GM19324 (cell line): ENCODE data around the gene RTN4RL2.

Experiments
- ATAC-seq: cut with Tn5 transposase; IDR thresholded peaks from one replicate; pipeline ENCODE4 v1.9.1; 2021; ENCODE audit warnings: mild to moderate bottlenecking, moderate library complexity; ENCODE audit not compliant: unreplicated experiment, low FRiP score

Gene RTN4RL2

DNA sequence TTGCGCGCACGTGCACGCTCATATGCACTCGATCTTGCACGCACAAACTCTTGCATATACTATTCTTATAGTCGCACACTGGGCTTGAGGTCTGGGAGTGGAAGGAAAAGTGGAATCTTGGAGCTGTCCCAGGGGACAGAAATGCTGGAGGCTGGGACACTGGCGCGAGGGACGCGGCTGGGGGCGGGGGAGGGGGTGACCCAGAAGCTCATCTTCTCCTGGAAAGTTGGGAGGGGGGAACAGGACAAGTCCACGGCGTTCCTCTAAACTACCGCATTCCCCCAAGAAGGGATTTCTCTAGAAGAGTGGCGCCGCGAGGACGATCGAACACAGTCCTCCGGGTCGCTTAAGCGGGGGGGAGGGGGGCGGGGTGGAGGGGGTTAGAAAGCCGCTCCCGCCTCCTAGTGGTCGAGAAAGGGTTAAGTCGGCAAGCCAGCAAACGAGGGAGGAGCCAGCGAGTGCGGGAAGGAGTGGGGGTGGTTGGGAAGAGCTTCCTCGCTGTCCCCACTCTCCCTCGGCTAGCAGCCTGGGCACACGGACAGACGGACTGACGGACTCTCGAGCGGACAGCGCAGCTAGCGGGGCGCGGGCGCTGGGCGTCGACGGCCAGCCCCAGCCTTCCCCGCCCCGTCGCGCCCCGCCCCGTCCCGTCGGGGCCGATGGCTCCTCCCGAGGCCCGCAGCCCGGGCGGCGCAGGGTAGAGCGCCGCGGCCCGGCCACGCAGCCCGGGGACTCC, at the start of gene RTN4RL2:
RTN4RL2 (plus strand) TSS at position 507 of the 736 bp plus-strand sequence. CDS start 338 bp downstream, outside the sequence.
- ATAC-seq = no peak

DNA sequence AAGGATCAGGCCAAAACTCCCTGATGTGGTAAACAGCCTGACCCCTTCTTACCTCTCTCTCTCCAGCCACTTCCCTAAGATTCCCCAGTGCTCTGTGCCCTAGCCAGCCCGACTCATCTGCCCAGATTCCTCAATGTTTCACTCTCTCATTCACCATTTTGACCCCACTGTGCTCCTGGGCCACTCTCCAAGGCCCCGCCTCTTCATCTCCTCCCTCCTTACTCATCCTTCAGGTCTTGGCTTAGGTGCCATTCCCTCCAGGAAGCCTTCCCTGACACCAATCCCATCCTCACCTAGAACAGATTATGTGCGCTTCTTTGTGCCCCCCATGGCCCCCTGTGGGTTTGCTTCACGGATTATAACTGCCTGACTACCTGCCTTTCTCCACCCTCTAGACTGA, 46.6 kb upstream of the RTN4RL2 start:
- no peak for ATAC-seq

DNA sequence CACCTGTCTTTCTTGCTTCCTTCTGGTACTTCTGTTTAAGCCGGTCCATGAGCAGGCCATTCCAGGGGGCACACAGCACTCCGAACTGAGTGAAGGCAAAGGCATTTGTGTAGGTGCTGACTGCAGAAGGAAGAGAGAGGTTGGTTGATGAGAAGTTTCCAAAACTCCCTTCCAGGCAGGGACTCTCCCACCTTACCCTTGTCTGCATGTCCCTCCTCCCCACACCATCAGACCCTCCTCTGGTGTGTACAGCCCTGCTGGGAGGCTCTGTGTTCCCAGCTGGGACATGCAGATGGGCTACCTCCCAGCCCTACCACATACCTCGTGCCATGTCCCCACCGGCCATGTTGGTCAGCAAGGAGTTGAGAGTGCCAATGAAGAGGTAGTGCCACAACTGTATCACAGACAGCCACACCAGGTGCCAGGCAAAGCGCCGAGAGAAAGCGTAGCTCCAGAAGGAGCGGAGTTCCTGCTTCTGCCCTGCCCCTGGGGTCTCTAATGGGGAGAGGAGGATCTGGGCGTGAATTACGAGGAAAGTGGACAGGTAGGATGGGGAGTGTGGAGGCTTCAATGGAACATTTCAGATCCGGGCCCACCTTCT, 45.6 kb upstream of the RTN4RL2 start:
- ATAC-seq = no peak

DNA sequence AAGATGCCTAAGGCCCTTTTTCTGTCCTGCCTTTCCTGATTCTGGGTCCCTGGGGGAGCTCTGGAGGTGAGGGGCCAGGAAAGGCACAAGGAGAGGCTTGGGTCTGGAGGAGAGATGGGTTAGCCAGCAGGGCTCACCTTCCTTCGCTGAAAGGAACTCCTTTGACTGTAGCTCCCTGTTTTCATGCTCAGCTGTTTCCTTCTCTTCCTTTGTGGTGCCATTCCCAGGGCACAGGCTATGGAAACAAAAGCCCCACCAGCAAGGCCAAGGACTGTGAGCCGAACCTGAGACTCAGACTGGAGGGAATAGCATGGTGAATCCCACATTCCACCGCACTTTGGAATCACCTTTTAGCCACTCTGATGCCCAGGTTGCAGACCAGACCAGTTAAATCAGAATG, 43.9 kb upstream of the RTN4RL2 start:
- no peak for ATAC-seq

DNA sequence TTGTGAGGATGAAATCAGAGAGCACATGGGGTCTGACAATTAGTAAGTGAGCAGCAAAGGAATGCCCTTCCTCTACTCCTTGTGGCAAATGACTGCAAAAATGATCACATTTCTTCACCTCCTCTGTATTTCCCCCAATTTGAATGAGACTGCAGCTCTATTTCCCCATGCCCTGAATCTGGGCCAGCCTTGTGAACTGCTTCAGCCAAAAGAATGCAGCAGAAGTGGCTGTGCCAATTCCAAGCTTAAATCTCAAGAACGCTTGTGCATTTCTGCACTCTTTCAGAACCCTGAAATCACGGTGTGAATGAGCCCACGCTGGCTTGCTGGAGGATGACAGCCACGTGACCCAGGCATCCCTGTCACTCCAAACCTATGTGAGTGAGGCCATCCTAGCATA, 43.3 kb upstream of the RTN4RL2 start:
- no peak for ATAC-seq

DNA sequence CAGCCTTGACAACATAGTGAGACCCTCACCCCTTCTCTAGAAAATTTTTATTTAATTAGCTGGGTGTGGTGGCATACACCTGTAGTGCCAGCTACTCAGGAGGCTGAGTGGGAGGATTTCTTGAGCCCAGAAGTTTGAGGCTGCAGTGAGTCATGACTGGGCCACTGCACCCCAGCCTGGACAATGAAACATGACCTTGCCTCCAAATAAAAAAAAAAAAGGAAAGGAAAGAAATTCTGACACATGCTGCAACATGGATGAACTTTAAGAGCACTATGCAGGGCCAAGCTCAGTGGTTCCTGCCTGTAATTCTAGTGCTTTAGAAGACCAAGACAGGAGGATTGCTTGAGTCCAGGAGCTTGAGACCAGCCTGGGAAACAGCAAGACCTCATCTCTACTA, 42.2 kb upstream of the RTN4RL2 start:
- no peak for ATAC-seq

DNA sequence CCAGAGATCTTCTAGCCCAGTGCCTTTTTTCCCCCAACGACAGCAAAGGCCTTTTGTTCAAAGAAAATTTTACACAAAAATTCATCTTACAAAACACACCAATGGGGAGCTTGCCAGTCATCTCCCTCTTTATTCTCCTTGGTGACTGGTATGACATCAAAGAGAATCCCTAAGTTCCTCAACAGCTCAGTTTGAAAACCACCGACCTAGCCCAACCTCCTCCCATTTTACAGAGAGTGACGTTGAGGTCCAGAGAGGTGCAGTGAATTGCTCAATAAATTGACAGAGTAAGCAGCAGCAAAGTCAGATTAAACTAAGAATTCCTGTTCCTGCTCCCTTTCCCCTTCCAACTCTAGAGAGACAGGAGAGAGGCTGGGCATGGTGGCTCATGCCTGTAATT, 41.2 kb upstream of the RTN4RL2 start:
- ATAC-seq = no peak

DNA sequence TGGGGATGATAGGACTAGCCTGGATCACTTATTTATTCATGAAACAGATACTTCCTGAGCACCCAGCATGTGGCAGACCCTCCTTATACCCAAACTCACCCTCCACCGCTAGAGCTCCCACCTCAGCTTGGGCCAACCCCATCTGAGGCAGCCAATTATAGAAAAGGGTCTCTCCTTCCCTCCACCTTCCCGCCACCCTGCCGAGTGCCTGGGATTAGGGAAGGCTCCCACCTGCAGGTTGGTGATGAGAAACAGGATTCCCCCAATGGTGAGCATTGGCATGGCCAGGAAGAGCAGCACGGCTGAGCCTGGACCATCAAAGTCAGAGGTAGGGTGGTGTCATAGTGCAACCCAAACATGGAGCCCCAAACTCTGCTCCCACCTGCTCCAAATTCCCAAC, 39.3 kb upstream of the RTN4RL2 start:
- ATAC-seq = no peak

DNA sequence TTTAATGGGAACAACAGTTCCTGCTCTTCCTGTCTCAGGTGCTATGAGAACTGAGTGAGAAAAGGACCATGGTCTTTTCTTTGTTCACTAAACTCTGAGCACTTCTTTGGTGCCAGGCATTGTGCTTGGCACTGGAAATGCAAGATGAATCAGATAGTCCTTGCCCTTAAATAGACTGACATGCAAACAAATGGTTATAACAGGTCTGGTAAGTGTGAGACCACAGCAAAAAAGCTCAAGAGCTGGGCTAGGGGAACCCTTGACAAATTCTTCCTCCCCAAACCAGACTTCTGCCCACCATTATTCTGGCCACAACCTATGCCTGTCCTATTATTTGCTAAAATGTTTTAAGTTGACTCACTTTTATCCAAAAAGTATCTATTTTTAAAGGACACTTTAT, 38.5 kb upstream of the RTN4RL2 start:
- no peak for ATAC-seq

DNA sequence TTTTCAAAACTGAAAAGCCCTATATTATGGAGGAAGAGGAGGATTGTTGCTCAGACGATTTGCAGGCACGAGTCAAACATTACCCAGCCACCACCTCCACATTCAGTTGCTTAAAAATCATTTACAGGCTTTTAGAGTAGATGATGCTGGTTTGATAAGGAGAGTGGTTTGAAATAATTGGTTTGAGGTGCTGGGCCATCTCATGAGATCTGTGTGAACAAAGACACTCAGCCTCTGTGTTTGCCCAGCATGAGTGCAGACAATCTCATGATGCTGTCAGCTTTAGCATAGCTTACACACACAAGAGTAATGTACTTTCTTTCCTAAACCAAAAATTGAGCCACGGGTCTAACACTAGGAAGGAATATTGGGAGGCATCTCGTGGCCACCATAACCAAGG, 37.7 kb upstream of the RTN4RL2 start:
- no peak for ATAC-seq

DNA sequence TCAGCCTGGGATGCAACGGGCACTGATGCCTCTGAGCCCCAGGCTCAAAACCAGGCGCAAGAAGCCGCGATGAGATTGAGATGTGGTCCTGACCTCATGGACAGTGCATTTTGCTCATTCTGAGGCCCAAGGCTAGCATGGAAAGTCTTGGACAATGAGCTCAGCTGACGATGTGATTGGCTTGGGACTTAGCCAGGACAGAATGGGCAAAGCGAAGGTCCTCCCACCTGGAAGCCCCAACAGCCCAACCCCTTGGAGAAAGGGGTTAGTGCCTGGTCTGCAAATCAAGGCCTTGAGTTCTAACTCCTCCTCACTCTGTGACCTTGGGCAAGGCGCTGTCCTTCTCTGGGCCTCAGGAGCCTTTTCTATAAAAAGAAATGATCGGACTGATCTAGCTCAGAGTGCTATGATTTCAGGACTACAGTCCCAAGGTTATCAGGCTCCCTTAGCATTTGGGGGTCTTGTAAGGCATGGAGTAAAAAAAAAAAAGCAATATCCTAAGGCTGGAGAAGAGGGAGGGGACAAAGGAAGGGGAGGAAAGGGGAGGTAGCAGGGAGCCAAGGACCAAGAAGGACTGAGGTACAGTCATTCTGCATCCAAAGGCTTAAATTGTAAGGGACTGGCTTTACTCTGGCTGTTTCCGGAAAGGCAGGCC, 36.1 kb upstream of the RTN4RL2 start:
- ATAC-seq = no peak

DNA sequence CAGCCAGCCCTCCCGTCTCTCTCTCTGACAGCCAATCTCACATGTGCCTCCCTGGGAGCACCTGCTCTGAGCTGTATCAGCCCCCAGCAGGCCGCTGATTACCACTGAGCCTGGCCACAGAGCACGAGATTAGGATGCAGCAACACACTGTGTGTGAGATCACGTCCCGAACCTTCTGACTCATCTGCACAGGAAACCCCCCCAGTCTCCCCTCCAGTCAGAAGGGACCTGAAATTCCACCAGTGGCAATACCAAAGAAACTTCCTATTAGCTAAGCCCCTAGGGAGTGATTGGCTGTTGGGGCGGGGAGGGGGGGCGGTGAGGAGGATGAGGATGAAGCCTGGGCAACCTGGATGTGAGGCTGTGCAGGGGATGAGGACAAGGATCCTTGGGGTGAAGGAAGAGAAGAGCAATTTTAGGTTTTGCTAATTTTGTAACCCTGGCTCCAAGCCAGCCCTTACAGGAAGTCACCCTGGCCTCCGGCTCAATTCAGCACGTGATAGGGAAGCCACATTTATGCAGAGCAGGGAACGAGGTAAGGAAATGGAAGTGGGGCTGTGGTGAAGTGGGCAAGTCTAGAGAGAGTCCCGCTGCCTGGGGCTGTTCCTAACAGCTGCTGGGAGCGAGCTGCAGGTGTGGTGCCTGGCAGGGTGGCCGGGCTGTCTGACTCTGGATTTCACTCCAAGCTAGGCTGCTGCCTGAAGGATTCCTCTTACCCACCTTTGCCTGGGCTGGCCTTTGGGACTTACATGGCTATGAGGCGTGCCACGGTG, 35.4 kb upstream of the RTN4RL2 start:
- peak; percentile 68 for ATAC-seq

DNA sequence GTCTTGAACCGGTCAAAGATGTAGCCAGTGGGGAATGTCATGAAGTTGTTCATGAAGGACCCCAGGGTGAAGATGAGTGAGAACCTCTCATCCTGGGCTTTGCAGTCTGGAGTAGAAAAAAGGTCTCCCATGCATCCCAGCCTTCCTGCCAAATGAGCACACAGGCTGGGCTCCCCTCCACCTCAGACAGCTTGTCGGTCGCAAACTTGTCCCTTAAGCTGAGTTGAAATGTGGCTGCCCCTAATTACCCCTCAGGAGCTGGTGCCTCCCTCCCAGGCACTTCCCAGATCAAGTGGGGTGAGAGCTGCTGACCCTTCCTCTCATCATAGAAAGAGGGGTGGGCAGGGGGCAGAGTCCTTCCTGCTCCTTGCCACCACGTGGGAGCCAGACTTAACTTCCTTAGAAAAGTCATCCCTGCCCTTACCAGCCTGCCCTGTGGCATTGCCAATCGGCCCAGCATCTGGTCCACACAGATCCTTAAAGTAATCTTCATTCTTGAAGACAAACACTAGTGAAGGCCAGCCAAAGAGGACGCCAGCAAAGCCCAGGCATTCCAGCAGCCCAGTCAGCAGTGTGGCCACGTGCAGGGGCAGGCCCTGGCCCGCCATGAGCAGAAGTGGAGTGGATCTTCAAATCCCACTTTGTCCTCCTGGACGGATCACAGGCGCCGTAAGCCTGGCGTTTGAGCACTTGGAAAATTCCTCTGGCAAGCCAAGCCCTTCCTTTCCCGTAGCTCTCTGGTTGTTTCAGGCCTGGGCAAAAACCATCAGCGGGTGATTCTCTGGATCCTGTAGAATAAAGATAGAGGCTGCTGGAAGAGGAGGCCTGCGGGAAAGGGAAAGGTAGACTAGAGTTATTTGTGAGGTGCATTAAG, 34.5 kb upstream of the RTN4RL2 start:
- ATAC-seq = no peak

DNA sequence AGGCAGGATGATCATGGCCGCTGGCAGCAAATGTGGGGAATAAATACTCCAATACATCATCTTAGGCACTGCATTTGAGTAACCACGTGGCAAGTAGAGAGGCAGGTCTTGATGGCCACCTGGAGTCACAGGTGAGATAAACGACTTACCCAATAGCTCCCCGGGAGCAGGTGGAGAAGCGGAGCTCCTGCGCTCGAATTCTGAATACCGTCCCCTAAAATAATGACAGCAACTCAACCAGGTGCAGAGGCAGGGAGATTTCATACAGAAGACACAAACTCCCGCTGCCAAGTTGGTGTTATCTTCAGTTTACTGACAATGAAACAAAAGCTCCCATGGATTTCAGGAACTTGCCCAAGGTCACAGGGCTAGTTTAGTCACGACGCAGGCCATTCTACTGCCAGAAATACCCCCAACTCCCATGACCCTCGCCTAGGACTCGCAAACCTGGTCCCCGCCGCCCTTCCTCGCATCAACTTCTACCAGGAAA, 33.8 kb upstream of the RTN4RL2 start:
- ATAC-seq = no peak

DNA sequence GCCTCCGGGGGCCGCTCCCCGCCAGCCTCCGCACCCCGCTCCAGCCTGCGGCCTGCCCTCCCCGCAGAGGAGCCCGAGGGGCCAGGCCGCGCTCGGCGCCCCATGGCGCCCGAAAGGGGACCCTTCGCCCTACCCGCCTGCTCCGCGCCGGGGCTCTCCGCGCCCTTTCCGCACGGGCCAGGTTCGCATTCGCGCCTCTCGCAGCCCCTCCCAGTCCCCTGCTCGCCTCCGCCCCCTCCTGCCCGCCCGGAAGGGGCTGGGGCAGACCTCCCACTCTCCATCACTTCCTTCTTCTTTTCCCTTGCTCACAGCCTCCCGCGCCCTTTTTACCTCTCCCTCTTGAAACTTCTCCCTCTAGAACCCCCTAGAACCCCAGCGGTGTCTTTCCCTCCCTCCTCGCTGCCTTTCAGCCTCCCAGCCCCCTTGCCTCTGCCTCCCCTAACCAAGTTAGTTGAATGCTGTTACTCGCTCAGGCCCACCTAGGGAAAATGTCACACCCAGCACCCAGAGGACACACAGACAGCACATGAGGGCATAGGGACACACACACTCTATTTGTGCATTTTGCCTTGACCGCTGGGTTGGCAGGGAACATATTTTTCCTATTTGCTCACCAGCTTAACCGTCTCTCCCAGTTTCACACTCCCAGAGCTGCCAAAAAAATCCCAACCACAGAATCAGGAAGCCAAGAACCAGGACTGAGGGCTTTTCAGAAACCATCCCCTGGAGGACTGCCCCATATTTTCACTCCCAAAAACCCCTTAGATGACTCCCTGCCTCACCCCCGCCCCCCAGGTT, 33.2 kb upstream of the RTN4RL2 start, which contains the start of gene SLC43A3:
SLC43A3 (minus strand) TSS at position 193 of the 798 bp plus-strand sequence. CDS start 949 bp downstream, outside the sequence.
- ATAC-seq = peak; percentile 73

DNA sequence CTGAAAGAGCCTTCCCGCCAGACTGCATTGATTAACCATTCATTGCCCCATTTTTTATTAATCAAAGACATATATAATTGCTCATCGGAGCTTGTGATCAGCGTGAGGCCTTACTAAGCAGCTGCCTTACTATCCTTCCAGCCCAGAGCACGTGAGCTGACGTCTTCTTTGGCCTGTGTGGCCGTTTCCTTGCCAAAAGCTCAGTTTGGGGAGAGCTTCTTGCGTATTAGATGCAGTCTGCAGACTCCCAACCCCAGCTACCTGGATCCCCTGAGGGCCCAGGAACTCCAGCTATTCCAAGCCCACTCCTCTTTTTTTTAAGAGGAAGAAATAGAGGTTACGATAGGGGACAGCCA, 32.6 kb upstream of the RTN4RL2 start:
- no peak for ATAC-seq

DNA sequence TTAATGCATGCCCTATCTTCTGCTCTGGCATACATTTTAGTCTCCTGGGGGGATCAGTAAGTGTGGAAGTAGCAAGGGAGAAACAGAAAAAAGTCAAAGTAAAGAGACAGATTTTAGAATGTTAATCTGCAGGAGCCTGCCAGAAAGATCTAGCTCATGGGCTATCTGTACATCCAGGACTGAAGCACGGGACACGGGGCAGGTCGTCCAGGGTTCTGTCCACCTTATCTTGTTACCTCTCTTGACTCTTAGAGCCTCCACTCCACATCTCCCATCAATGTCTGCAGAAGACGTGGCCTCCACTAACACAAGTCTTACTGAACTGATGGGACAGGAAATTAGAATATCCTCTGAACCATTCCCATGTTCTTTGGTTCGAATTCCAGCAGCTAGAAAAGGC, 31.7 kb upstream of the RTN4RL2 start:
- no peak for ATAC-seq

DNA sequence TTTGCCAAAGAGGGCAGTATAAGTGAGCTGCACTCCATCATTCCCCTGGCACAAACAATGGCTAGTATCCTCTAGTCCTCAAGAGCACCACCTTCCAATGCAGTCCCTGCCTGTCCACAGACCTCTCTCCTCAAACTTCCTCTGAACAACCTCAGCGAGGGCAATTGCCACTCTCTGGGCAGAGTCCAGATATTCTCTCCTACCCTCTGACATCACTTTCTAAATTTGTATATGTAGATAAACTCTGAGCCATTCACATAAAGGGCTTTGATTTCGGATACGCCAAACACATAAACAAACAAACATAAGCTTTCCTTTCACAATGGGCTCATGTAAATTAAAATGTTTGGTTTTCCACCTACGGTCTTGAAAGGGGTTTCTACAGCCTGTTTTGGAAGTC, 30.4 kb upstream of the RTN4RL2 start:
- ATAC-seq = no peak

DNA sequence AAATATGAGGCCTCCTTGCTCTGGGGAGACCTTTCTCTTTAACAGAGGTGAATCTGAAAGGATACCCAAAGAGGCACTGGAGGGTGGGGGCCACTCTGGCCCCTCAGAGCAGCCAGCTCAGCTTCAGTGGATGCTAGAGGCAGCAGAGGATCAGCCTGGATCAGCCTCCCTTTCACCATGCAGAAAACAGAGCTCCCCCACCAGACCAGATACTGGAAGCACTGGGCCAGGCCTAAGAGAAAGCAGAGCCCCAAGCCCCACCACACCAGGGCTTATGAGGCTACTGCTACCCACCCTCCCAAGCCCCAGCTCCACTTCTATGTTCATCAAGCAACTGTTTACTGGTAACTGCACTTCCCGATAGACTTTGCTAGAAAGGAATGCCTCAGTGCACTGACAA, 29.4 kb upstream of the RTN4RL2 start:
- no peak for ATAC-seq
